GM20000 (cell line): ENCODE data around the gene STIP1.

Experiments used
- DNase-seq: peaks from one replicate; pipeline ENCODE4 v3.0.0; 2012; ENCODE audit warnings: low spot score
- CTCF ChIP-seq: IDR thresholded peaks from 2 replicates; pipeline ENCODE4 v1.5.1; 2012; ENCODE audit warnings: mild to moderate bottlenecking, control low read depth; ENCODE audit errors: extremely low read depth, missing control alignments

Gene STIP1

GRCh38 chr11:64163951-64164350 lies 22.0 kb upstream of the STIP1 start:
- no peak for DNase-seq
- TF ChIP-seq CTCF: no peak

GRCh38 chr11:64164392-64165312 lies 21.3 kb upstream of the STIP1 start:
- no peak for DNase-seq
- TF ChIP-seq CTCF: no peak

GRCh38 chr11:64165481-64165841 lies 20.5 kb upstream of the STIP1 start:
- no peak for DNase-seq
- no peak for TF ChIP-seq CTCF

GRCh38 chr11:64165842-64166635 lies 19.9 kb upstream of the STIP1 start, which contains the start of gene MACROD1:
Gene MACROD1 (minus strand): TSS chr11:64166113. CDS start chr11:64165994, 119 bp downstream.
- peak; percentile 93 for DNase-seq
- no peak for TF ChIP-seq CTCF

- TF ChIP-seq CTCF: no peak
These were observed 15.6 kb upstream of the STIP1 start for GRCh38 chr11:64170419-64170818.

GRCh38 chr11:64173616-64174355 lies 12.2 kb upstream of the STIP1 start:
- DNase-seq: no peak
- TF ChIP-seq CTCF: no peak

More at GRCh38 chr11:64170419-64170818, 15.6 kb upstream of the STIP1 start:
- no peak for DNase-seq
